OCI-LY1 (cell line): ENCODE data around the gene DHCR7.

Experiments used
- EZH2 ChIP-seq: fragments of 200-600 bp; sonication (generic), shearing (Covaris generic); IDR thresholded peaks from 2 replicates; pipeline ENCODE4 v1.8.0; 2017; ENCODE audit warnings: borderline replicate concordance, mixed run types, mild to moderate bottlenecking, antibody characterized with exemption, low read length, moderate library complexity, mixed read lengths
- TF ChIP-seq, protein P1 (sequence below): fragments of 200-600 bp; sonication (generic), shearing (Covaris generic); IDR thresholded peaks from 2 replicates; pipeline ENCODE4 v1.5.1; 2017; ENCODE audit warnings: mild to moderate bottlenecking, antibody characterized with exemption, low read length, moderate library complexity, mixed read lengths

DNA sequence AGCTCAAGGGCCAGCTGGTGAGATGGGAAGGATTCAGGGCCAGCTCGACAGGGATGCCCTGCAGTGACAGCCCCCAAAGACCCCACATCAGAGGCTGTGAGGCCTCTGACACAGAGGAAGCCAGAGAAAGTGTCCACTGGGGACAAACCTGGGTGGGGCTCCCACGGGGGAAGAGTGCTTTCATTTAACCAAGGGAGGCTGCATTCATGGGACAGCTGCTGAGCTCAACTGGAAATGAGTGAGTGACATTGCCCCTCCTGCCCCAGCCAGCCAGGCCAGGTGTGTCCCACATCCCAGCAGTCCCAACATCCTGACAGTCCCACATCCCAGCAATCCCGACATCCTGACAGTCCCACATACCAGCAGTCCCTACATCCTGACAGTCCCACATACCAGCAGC lies 61.0 kb downstream of the DHCR7 start:
- TF ChIP-seq, protein P1, sequence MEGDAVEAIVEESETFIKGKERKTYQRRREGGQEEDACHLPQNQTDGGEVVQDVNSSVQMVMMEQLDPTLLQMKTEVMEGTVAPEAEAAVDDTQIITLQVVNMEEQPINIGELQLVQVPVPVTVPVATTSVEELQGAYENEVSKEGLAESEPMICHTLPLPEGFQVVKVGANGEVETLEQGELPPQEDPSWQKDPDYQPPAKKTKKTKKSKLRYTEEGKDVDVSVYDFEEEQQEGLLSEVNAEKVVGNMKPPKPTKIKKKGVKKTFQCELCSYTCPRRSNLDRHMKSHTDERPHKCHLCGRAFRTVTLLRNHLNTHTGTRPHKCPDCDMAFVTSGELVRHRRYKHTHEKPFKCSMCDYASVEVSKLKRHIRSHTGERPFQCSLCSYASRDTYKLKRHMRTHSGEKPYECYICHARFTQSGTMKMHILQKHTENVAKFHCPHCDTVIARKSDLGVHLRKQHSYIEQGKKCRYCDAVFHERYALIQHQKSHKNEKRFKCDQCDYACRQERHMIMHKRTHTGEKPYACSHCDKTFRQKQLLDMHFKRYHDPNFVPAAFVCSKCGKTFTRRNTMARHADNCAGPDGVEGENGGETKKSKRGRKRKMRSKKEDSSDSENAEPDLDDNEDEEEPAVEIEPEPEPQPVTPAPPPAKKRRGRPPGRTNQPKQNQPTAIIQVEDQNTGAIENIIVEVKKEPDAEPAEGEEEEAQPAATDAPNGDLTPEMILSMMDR: no peak
- no peak for TF ChIP-seq EZH2
